Natural killer cell (primary cell): ENCODE results near the gene SNX8. TPM values are rescaled to one million over a fixed set of nuclear protein-coding genes. Genes with fewer than 3 reads are reported as not detected.

Experiments
- ATAC-seq, 3 donors: fragments of 150-1000 bp in 2 of 3; fragments of 200-7000 bp in 1 of 3; cut with Tn5 transposase; 1 replicate in 1 of 3; 2 replicates in 2 of 3; pipeline ENCODE4 v1.10.0; 2021; ENCODE audit warnings: mild to moderate bottlenecking in 2 of 3, moderate library complexity in 2 of 3
- DNase-seq, 2 donors: peaks; one replicate each; pipeline versions ENCODE4 v3.0.0 to v3.0.0-alpha.2; 2013 to 2021; ENCODE audit warnings: mixed read lengths in 1 of 2
- H3K27ac ChIP-seq: one replicate; pipeline ENCODE4 v1.5.1; 2013; ENCODE audit warnings: mild to moderate bottlenecking, low read length
- H3K27me3 ChIP-seq: one replicate; pipeline ENCODE4 v1.6.1; 2013; ENCODE audit warnings: low read length; ENCODE audit not compliant: control insufficient read depth, insufficient read depth
- H3K36me3 ChIP-seq: one replicate; pipeline ENCODE4 v1.6.1; 2013; ENCODE audit warnings: low read length; ENCODE audit not compliant: control insufficient read depth, insufficient read depth
- H3K4me1 ChIP-seq: one replicate; pipeline ENCODE4 v1.6.1; 2013; ENCODE audit warnings: low read length; ENCODE audit not compliant: control insufficient read depth, insufficient read depth
- H3K4me3 ChIP-seq: one replicate; pipeline ENCODE4 v1.5.1; 2013; ENCODE audit warnings: low read length
- H3K9me3 ChIP-seq: one replicate; pipeline ENCODE4 v1.6.1; 2013; ENCODE audit warnings: low read length; ENCODE audit not compliant: control insufficient read depth, insufficient read depth
- H3K27ac Mint-ChIP-seq, 2 donors: one replicate each; pipeline ENCODE4 v1.8.0; 2022; ENCODE audit warnings: mild to moderate bottlenecking in 2 of 2, mixed read lengths in 2 of 2, moderate library complexity in 1 of 2
- H3K27me3 Mint-ChIP-seq, 2 donors: one replicate each; pipeline ENCODE4 v1.8.0; 2022; ENCODE audit warnings: low read depth in 2 of 2, mixed read lengths in 2 of 2
- H3K36me3 Mint-ChIP-seq: one replicate; pipeline ENCODE4 v1.8.0; 2022; ENCODE audit warnings: mixed read lengths
- H3K4me1 Mint-ChIP-seq, 2 donors: one replicate each; pipeline ENCODE4 v1.8.0; 2022; ENCODE audit warnings: mixed read lengths in 2 of 2
- H3K4me3 Mint-ChIP-seq: one replicate; pipeline ENCODE4 v1.8.0; 2022; ENCODE audit warnings: mild to moderate bottlenecking, moderate library complexity, mixed read lengths
- H3K9me3 Mint-ChIP-seq, 2 donors: one replicate each; pipeline ENCODE4 v1.8.0; 2022; ENCODE audit warnings: mixed read lengths in 2 of 2
- CTCF ChIP-seq: fragments of 200-600 bp; IDR thresholded peaks from one replicate; pipeline ENCODE4 v1.8.0; 2022; ENCODE audit warnings: antibody characterized with exemption
- WGBS: methylation state at CpG from one replicate; pipeline ENCODE4 v1.1.7; 2013; ENCODE audit warnings: missing lambda C conversion rate; ENCODE audit not compliant: insufficient coverage; 5-methylcytosine and 5-hydroxymethylcytosine counted together
- intact Hi-C: fragments of 100-400 bp; cut with micrococcal nuclease; formaldehyde crosslinking; loops from one replicate; pipeline ENCODE4 v1.14.2; 2022
- total RNA-seq, 4 donors: library from RNA; stranded (reverse); fragments of 120-200 nt in 1 of 4; gene quantifications; one replicate each; pipeline versions ENCODE4 v1.2.3 to v1.2.4, GENCODE V29; 2013 to 2022

Gene SNX8
- total RNA-seq, 3 donors from 2014 or later (not counting 1 experiment from before 2014, with no cell fraction given): 8.3 to 15.7 (median 12.6) TPM

GRCh38 chr7:2209146-2209960 is 104.9 kb downstream of the SNX8 start:
- peak; percentile 35 to 63 for DNase-seq
- no peak overlapping the region for H3K4me3 ChIP-seq
- intact Hi-C loops: no loop called here
- H3K27ac ChIP-seq: no peak overlapping the region
- TF ChIP-seq CTCF: peak; percentile 37
- Mint-ChIP-seq H3K4me3 (no peak overlapping the region), H3K4me1 (peaks cover 0 to 5% of the 10 kb centered on the region in 2 donors), H3K9me3 (no peaks in the 10 kb centered on the region), H3K36me3 (peaks cover 7% of the 10 kb centered on the region), H3K27ac (no peak overlapping the region), H3K27me3 (no peaks in the 10 kb centered on the region)
- H3K27me3 ChIP-seq: no peaks in the 10 kb centered on the region
- no peaks in the 10 kb centered on the region for H3K9me3 ChIP-seq
- WGBS: 76% methylated on average over 21 of the region's 21 CpGs
- ATAC-seq: peak in 1 of 3 donors; percentile 70
- peaks cover 33% of the 10 kb centered on the region for H3K36me3 ChIP-seq
- H3K4me1 ChIP-seq: no peaks in the 10 kb centered on the region

- H3K36me3 ChIP-seq: peaks cover 30% of the 10 kb centered on the region
- no peak for ATAC-seq
Measured at GRCh38 chr7:2208712-2209111, 105.5 kb downstream of the SNX8 start.

GRCh38 chr7:2205036-2205780 is 109.0 kb downstream of the SNX8 start:
- no peaks in the 10 kb centered on the region for H3K36me3 Mint-ChIP-seq
- H3K4me3 ChIP-seq: no peak overlapping the region
- no peaks in the 10 kb centered on the region for H3K27me3 Mint-ChIP-seq
- no peak overlapping the region for H3K4me3 Mint-ChIP-seq
- H3K36me3 ChIP-seq: peaks cover 8% of the 10 kb centered on the region
- 95% methylated on average over 16 of the region's 16 CpGs for WGBS
- no peak overlapping the region for H3K27ac Mint-ChIP-seq
- ATAC-seq (no peak), DNase-seq (no peak)
- no peaks in the 10 kb centered on the region for H3K9me3 ChIP-seq
- H3K4me1 Mint-ChIP-seq: peaks cover 0 to 5% of the 10 kb centered on the region in 2 donors
- intact Hi-C loops: no loop called here
- no peak for TF ChIP-seq CTCF
- no peaks in the 10 kb centered on the region for H3K27me3 ChIP-seq
- no peaks in the 10 kb centered on the region for H3K4me1 ChIP-seq
- H3K27ac ChIP-seq: no peak overlapping the region
- H3K9me3 Mint-ChIP-seq: no peaks in the 10 kb centered on the region

More at GRCh38 chr7:2208712-2209111, 105.5 kb downstream of the SNX8 start:
- H3K4me3 ChIP-seq: no peak overlapping the region
- H3K27me3 ChIP-seq: no peaks in the 10 kb centered on the region
- WGBS: 96% methylated on average over 16 of the region's 16 CpGs
- Mint-ChIP-seq H3K36me3 (peaks cover 7% of the 10 kb centered on the region), H3K27ac (no peak overlapping the region), H3K4me3 (no peak overlapping the region), H3K4me1 (peaks cover 0 to 5% of the 10 kb centered on the region in 2 donors), H3K9me3 (no peaks in the 10 kb centered on the region), H3K27me3 (no peaks in the 10 kb centered on the region)
- H3K4me1 ChIP-seq: no peaks in the 10 kb centered on the region
- H3K9me3 ChIP-seq: no peaks in the 10 kb centered on the region
- no peak for TF ChIP-seq CTCF
- H3K27ac ChIP-seq: no peak overlapping the region
- intact Hi-C loops: no loop called here
- no peak for DNase-seq
